Cerebellar nuclear complex (tissue), 1 donor: ENCODE measurements around the gene NPR1.
"Not testable (repeated sequence)": the region's sequence is repeated elsewhere in the genome, so short reads cannot be mapped to it uniquely, and the experiment has no call there.

Experiments used
- DNase-seq, 2 experiments: peaks; one replicate each; lab custom pipeline; 2025; lab: John Stamatoyannopoulos, UW

NPR1 gene

GRCh38 chr1:153649863-153650235 lies 28.6 kb upstream of the NPR1 start:
- DNase-seq: peak in 1 of 2 experiments; percentile 32

GRCh38 chr1:153651771-153652170 lies 26.7 kb upstream of the NPR1 start:
- DNase-seq: no peak

- no peak for DNase-seq
These were observed 25.5 kb upstream of the NPR1 start for GRCh38 chr1:153652805-153653500.

- no peak for DNase-seq
These were observed 23.2 kb upstream of the NPR1 start for GRCh38 chr1:153655333-153655732.

- peak; percentile 46 to 88 for DNase-seq
These were observed 19.9 kb upstream of the NPR1 start, which contains the start of gene SNAPIN for GRCh38 chr1:153658400-153659174. TSS of gene SNAPIN (plus strand) at chr1:153658703. CDS start at chr1:153658744, 41 bp downstream.

GRCh38 chr1:153659175-153659534 lies 19.3 kb upstream of the NPR1 start:
- no peak for DNase-seq

- DNase-seq: no peak
These were observed 18.8 kb upstream of the NPR1 start for GRCh38 chr1:153659656-153660055.

GRCh38 chr1:153661111-153661708 lies 17.3 kb upstream of the NPR1 start:
- DNase-seq: no peak

- DNase-seq: no peak
These were observed 16.2 kb upstream of the NPR1 start for GRCh38 chr1:153662269-153662668.

- DNase-seq: no peak
These were observed 15.3 kb upstream of the NPR1 start for GRCh38 chr1:153663211-153663610.

GRCh38 chr1:153667439-153667838 lies 11.0 kb upstream of the NPR1 start:
- DNase-seq: no peak

- DNase-seq: not testable (repeated sequence)
These were observed 9.8 kb upstream of the NPR1 start for GRCh38 chr1:153668672-153669071.

GRCh38 chr1:153669606-153670005 lies 8.9 kb upstream of the NPR1 start:
- no peak for DNase-seq

GRCh38 chr1:153670257-153670858 lies 8.1 kb upstream of the NPR1 start:
- no peak for DNase-seq

- peak; percentile 79 to 95 for DNase-seq
These were observed 7.4 kb upstream of the NPR1 start, which contains the start of gene ILF2 for GRCh38 chr1:153670859-153671627. TSS of gene ILF2 (minus strand) at chr1:153670993. CDS start at chr1:153670922, 71 bp downstream.

- not testable (repeated sequence) for DNase-seq
These were observed 6.7 kb upstream of the NPR1 start for GRCh38 chr1:153671628-153672353.

GRCh38 chr1:153673511-153673910 lies 5.0 kb upstream of the NPR1 start:
- DNase-seq: no peak

GRCh38 chr1:153677718-153678518 lies 570 bp upstream of the NPR1 start:
- no peak for DNase-seq

- no peak for DNase-seq
These were observed 1.0 kb downstream of the NPR1 start for GRCh38 chr1:153679337-153680119.

GRCh38 chr1:153680120-153680403 lies 1.6 kb downstream of the NPR1 start:
- no peak for DNase-seq
